SK-N-SH (cell line): ENCODE data around the gene BTLA. TPM values are rescaled to one million over a fixed set of nuclear protein-coding genes. Genes with fewer than 3 reads are reported as not detected.

Source experiments
- CTCF ChIA-PET: fragments of 300-600, 350-600 bp; formaldehyde crosslinking; extraction: SDS; loops from one replicate; lab custom pipeline; 2021; lab: Yijun Ruan, JAX
- POLR2A ChIA-PET: fragments of 350-600 bp; sonication (Branson Sonifier 250); formaldehyde crosslinking; extraction: SDS; loops from one replicate; lab custom pipeline; 2020; ENCODE audit warnings: antibody characterized with exemption, inconsistent platforms; lab: Yijun Ruan, JAX
- DNase-seq: peaks from one replicate; pipeline ENCODE4 v3.0.0; 2012
- H2AFZ ChIP-seq: fragments of 200-600 bp; sonication (generic); 2 replicates; pipeline ENCODE4 v1.8.1; 2016; ENCODE audit warnings: antibody characterized with exemption, mild to moderate bottlenecking, low read depth
- H3F3A ChIP-seq: fragments of 200-600 bp; sonication (generic); replicated peaks from 2 replicates; pipeline ENCODE3; 2016; ENCODE audit warnings: antibody characterized with exemption, mild to moderate bottlenecking; ENCODE audit not compliant: insufficient read depth
- H3K27ac ChIP-seq, 2 experiments: fragments of 200-500 bp in 1 of 2; fragments of 200-600 bp in 1 of 2; sonication (Bioruptor generic) in 1 of 2; sonication (generic), shearing (Covaris generic) in 1 of 2; 2 replicates each; pipeline versions ENCODE4 v1.5.1 to v1.6.1; 2014 to 2016; ENCODE audit warnings: low read depth in 2 of 2, inconsistent platforms in 1 of 2, low read length in 1 of 2, mild to moderate bottlenecking in 1 of 2, mixed read lengths in 1 of 2
- H3K27me3 ChIP-seq: fragments of 200-600 bp; sonication (generic), shearing (Covaris generic); 2 replicates; pipeline ENCODE4 v1.6.1; 2016; ENCODE audit warnings: mixed run types; ENCODE audit not compliant: insufficient read depth
- H3K36me3 ChIP-seq, 2 experiments: fragments of 200-500 bp in 1 of 2; fragments of 200-600 bp in 1 of 2; sonication (Bioruptor generic) in 1 of 2; sonication (generic) in 1 of 2; replicated peaks in 1 of 2; 2 replicates each; pipeline versions ENCODE3 to v1.5.1; 2014 to 2016; ENCODE audit warnings: low read length in 1 of 2, mild to moderate bottlenecking in 1 of 2; ENCODE audit not compliant: insufficient read depth in 2 of 2, control insufficient read depth in 1 of 2
- H3K4me1 ChIP-seq, 2 experiments: fragments of 200-500 bp in 1 of 2; fragments of 200-600 bp in 1 of 2; sonication (Bioruptor generic) in 1 of 2; sonication (generic), shearing (Covaris generic) in 1 of 2; 2 replicates each; pipeline versions ENCODE4 v1.5.1 to v1.6.1; 2014 to 2016; ENCODE audit warnings: low read depth in 1 of 2, low read length in 1 of 2, mixed run types in 1 of 2; ENCODE audit not compliant: insufficient read depth in 2 of 2, control insufficient read depth in 1 of 2
- H3K4me2 ChIP-seq: fragments of 200-600 bp; sonication (generic), shearing (Covaris generic); 2 replicates; pipeline ENCODE4 v1.6.1; 2017; ENCODE audit warnings: mixed run types
- H3K4me3 ChIP-seq, 2 experiments: fragments of 200-500 bp in 1 of 2; fragments of 200-600 bp in 1 of 2; sonication (Bioruptor generic) in 1 of 2; sonication (generic), shearing (Covaris generic) in 1 of 2; 2 replicates each; pipeline versions ENCODE4 v1.5.1 to v1.8.1; 2014 to 2016; ENCODE audit warnings: low read depth in 2 of 2, inconsistent platforms in 1 of 2, low read length in 1 of 2, mild to moderate bottlenecking in 1 of 2, mixed read lengths in 1 of 2, moderate library complexity in 1 of 2
- H3K79me2 ChIP-seq: fragments of 200-600 bp; sonication (generic); 2 replicates; pipeline ENCODE4 v1.8.1; 2017; ENCODE audit warnings: mild to moderate bottlenecking; ENCODE audit not compliant: insufficient read depth
- H3K9ac ChIP-seq: fragments of 200-600 bp; sonication (generic); 2 replicates; pipeline ENCODE4 v1.6.1; 2017; ENCODE audit warnings: mixed run types
- H3K9me2 ChIP-seq: fragments of 200-600 bp; sonication (generic); 2 replicates; pipeline ENCODE4 v1.6.1; 2017; ENCODE audit warnings: mixed run types
- H3K9me3 ChIP-seq: fragments of 200-600 bp; sonication (generic); 2 replicates; pipeline ENCODE4 v1.6.1; 2017; ENCODE audit warnings: mixed run types, mild to moderate bottlenecking, moderate library complexity
- H4K20me1 ChIP-seq: fragments of 200-600 bp; sonication (generic); 2 replicates; pipeline ENCODE4 v1.6.1; 2017; ENCODE audit warnings: mild to moderate bottlenecking, mixed run types; ENCODE audit not compliant: insufficient read depth
- ELF1 ChIP-seq: IDR thresholded peaks from 2 replicates; pipeline ENCODE4 v1.4.0; 2012
- FOSL2 ChIP-seq: IDR thresholded peaks from 2 replicates; pipeline ENCODE4 v1.4.0; 2012; ENCODE audit warnings: low read depth, mild to moderate bottlenecking, moderate library complexity, borderline replicate concordance
- FOXJ3 ChIP-seq: sonication (generic); formaldehyde crosslinking; IDR thresholded peaks from 2 replicates; pipeline ENCODE4 v1.5.1; 2020; ENCODE audit warnings: mild to moderate bottlenecking, missing genetic modification reagents
- IRF3 ChIP-seq: fragments of 150-350 bp; IDR thresholded peaks from 2 replicates; pipeline ENCODE4 v1.6.1; 2016; ENCODE audit warnings: mild to moderate bottlenecking, low read depth, low read length
- MEF2A ChIP-seq: IDR thresholded peaks from 2 replicates; pipeline ENCODE4 v1.4.0; 2012; ENCODE audit warnings: low read depth, borderline replicate concordance
- MXI1 ChIP-seq: IDR thresholded peaks from 2 replicates; pipeline ENCODE4 v1.6.1; 2012; ENCODE audit warnings: mild to moderate bottlenecking, low read depth, low read length, improper control_type of control experiment
- PBX3 ChIP-seq: IDR thresholded peaks from 2 replicates; pipeline ENCODE4; 2012
- RCOR1 ChIP-seq: fragments of 150-350 bp; IDR thresholded peaks from 2 replicates; pipeline ENCODE4 v1.6.1; 2017; ENCODE audit warnings: antibody characterized with exemption, low read length
- REST ChIP-seq: IDR thresholded peaks from 2 replicates; pipeline ENCODE4 v1.6.1; 2012; ENCODE audit warnings: mild to moderate bottlenecking, low read depth, low read length, moderate library complexity
- RXRA ChIP-seq: IDR thresholded peaks from 2 replicates; pipeline ENCODE4 v1.4.0; 2012; ENCODE audit warnings: low read depth, mild to moderate bottlenecking, borderline replicate concordance
- TEAD4 ChIP-seq: IDR thresholded peaks from 2 replicates; pipeline ENCODE4 v1.4.0; 2012; ENCODE audit warnings: mild to moderate bottlenecking, borderline replicate concordance; ENCODE audit not compliant: insufficient read depth
- USF1 ChIP-seq: IDR thresholded peaks from 2 replicates; pipeline ENCODE4 v1.4.0; 2012; ENCODE audit warnings: low read depth, borderline replicate concordance
- ZBTB33 ChIP-seq: IDR thresholded peaks from 2 replicates; pipeline ENCODE4 v1.4.0; 2012; ENCODE audit warnings: low read depth, borderline replicate concordance
- WGBS: methylation state at CpG from one replicate; pipeline ENCODE4 v1.1.6; 2017; ENCODE audit warnings: low lambda C conversion rate; 5-methylcytosine and 5-hydroxymethylcytosine counted together
- polyA plus RNA-seq, 3 experiments: library from polyadenylated mRNA; depleted of rRNA; stranded (reverse); fragments of >200 nt; gene quantifications; 2 replicates each; pipeline ENCODE4 v1.2.3, GENCODE V29; 2012

Gene BTLA
- polyA plus RNA-seq, 1 of the 3 experiments (the other 2 are of a cell fraction), result not detected

GRCh38 chr3:112417696-112418318, 81.5 kb downstream of the BTLA start:
- H3K4me2 ChIP-seq, result no peak overlapping the region
- no peaks in the 10 kb centered on the region for H3K9me3 ChIP-seq
- ChIA-PET CTCF (no interaction called here), POLR2A (no interaction called here)
- no peaks in the 10 kb centered on the region for H4K20me1 ChIP-seq
- H3K9ac ChIP-seq, result no peak overlapping the region
- H3K36me3 ChIP-seq, result no peaks in the 10 kb centered on the region
- H3K4me1 ChIP-seq, result no peaks in the 10 kb centered on the region
- no peak overlapping the region for H3K4me3 ChIP-seq
- H3K27ac ChIP-seq, result no peak overlapping the region
- H3F3A ChIP-seq, result no peaks in the 10 kb centered on the region
- H3K9me2 ChIP-seq, result no peaks in the 10 kb centered on the region
- no peaks in the 10 kb centered on the region for H3K27me3 ChIP-seq
- H2AFZ ChIP-seq, result no peak overlapping the region
- TF ChIP-seq IRF3 (no peak), PBX3 (no peak), TEAD4 (no peak), ZBTB33 (no peak), RXRA (no peak), RCOR1 (no peak), FOXJ3 (no peak), ELF1 (no peak)
- no peak for DNase-seq
- no peaks in the 10 kb centered on the region for H3K79me2 ChIP-seq
- 65% methylated on average over 3 of the region's 3 CpGs for WGBS

- Histone ChIP-seq H2AFZ (no peak overlapping the region), H3F3A (no peaks in the 10 kb centered on the region), H3K9me3 (no peaks in the 10 kb centered on the region), H3K79me2 (no peaks in the 10 kb centered on the region), H3K4me3 (no peak overlapping the region), H3K9ac (no peak overlapping the region), H3K27me3 (no peaks in the 10 kb centered on the region), H3K9me2 (no peaks in the 10 kb centered on the region), H3K36me3 (no peaks in the 10 kb centered on the region), H3K4me1 (no peaks in the 10 kb centered on the region), H4K20me1 (no peaks in the 10 kb centered on the region), H3K27ac (no peak overlapping the region), H3K4me2 (no peak overlapping the region)
- ChIA-PET POLR2A (no interaction called here), CTCF (no interaction called here)
- WGBS, result 56% methylated on average over 7 of the region's 8 CpGs
- DNase-seq, result no peak
- TF ChIP-seq RXRA, result no peak
- no peak for TF ChIP-seq FOSL2
- TF ChIP-seq PBX3, result no peak
- no peak for TF ChIP-seq FOXJ3
- TF ChIP-seq MXI1, result no peak
- TF ChIP-seq REST, result no peak
- TF ChIP-seq USF1, result no peak
- no peak for TF ChIP-seq MEF2A
Observed at GRCh38 chr3:112416391-112417212, 82.7 kb downstream of the BTLA start.
